Stimulated activated CD8-positive, alpha-beta memory T cell treated with anti-CD3 and anti-CD28 coated beads, Interleukin-7, amount 100 ng/mL, for 4 hours (primary cell): Measurements from ENCODE around the gene OSM.
"Not testable (repeated sequence)": the region's sequence is repeated elsewhere in the genome, so short reads cannot be mapped to it uniquely, and the experiment has no call there.

Source experiments
- DNase-seq, 2 donors: peaks; one replicate each; pipeline ENCODE4 v3.0.0-alpha.2; 2020; ENCODE audit warnings: low read depth in 2 of 2

Gene OSM

DNA sequence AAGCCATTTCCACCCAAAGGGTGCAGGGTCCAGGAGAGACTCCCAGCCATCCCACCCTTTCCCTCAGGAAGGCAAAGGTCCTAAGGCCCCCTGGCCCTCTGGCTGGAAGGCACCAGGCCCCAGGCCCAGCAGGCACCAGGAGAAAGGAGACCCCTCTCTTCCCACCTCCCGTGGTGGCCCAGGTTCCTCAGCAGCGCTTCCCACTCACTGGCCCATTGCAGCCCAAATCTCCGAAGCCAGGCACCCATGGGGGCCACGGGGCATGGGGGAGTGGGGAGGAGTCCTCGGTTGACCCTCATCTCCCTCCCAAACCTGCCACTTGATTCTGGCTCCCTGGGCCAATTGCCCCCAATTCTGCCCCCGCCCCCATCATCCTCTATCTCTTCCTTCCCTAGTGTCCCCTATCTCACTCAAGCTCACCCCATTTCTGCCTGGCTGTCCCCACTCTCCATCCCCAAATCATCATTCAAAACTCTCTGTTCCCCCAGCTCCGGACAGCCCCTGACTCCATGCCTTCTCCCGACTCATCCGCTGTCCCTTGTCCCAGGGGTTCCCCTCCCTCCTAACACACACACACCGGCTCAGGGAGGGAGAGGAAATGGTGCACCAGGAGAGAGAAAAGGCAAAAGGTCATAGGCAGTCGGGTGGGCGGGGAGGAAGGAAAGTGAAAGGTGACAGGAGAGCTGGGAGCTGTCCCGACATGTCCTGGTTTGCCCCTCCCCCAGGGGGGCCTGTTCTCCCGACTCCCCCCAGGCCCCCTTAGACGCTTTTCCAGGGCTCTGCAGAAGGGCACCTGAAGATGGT is 21.3 kb downstream of the OSM start:
- DNase-seq, result no peak

DNA sequence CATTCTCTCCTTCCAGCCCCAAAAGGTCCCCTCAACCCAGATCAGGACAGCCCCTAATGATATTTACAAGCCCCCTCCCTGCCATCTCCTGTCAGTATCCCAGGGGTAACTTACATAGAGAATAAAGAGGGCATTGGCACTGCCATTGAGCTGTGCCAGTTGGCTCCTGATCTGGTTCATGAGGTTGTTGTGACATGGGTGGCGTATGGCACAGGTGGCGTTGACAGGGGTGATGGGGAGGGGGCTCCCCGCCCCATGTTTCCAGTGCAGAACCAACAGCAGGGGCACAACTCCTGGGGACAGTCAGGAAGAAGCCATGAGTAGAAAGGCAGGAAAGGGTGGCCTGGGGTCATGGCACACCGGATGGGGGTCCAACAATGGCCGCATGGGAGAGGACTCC is 22.0 kb downstream of the OSM start:
- DNase-seq, result no peak

DNA sequence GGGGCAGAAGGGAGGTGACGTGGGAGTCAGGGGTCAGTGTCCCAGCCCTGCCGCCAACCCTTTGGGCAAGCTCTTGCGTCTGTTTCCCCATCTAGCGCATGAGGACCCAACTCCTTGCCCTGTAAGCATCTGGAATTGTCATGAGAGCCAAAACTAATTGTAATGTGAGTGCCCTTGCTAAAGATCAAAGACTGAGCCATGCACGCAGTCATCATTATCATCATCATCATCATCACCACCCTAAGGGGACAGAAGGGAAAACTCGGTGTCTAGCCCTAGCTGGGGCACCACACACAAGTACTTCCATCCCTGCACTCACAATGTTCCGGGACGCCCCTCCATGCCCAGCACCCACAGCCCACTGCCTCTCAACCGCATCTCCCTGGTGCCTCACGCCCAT is 22.6 kb downstream of the OSM start:
- DNase-seq, result no peak

DNA sequence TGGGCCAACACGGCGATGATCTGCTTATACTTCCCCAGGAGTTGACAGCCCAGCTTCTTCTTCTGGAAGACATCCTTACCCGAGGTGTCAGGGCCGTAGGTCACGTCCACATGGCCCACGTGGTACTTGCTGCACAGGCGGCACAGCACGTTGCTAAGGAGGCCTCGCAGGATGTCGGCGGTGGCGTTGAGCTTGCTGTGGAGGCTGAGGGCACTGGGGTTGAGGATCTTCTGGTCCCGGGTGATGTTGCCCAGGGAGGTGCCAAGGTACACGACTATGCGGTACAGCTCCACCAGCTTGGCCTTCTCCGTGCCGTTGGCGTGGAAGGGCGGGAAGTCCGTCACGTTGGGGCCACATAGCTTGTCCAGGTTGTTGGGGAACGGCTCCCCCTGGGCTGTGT is 23.0 kb downstream of the OSM start:
- DNase-seq, result no peak

DNA sequence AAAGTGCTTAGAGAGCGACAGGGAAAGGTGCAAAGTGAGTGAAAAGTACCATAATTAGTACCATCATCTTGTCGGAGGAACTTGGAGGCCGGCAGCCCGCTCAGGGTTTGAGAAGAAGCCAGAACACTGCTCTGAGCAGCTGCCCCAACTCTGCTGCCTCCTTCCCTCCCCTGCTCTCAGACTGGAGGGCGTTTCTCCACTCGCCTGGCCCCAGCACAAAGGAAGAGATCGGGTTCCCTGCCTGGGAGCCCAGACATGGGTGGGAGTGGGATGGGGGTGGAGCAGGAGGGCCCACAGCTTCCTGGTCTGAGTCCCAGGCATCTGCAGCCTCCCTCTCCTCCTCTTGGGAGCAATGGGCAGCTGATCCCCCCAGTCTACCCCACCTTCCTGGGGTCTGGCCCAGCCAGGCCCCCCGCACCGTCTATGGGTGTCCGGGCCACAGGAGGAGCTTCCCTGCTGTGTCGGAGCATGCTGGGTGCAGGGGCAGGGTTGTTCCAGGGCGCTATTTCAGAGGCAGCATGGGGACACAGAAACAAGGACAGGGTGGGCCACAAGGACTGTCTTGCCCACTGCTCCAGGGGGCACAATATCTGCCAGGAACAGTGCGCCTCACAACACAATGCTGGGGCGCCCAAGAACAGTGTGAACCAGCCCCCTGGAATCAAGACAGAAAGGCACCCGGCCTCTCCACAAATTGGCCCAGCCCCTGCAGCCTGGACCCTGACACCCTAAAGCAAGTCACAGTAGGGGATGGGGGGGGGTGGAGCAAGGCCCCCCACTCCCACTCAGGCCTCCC is 24.9 kb downstream of the OSM start:
- DNase-seq, result no peak

DNA sequence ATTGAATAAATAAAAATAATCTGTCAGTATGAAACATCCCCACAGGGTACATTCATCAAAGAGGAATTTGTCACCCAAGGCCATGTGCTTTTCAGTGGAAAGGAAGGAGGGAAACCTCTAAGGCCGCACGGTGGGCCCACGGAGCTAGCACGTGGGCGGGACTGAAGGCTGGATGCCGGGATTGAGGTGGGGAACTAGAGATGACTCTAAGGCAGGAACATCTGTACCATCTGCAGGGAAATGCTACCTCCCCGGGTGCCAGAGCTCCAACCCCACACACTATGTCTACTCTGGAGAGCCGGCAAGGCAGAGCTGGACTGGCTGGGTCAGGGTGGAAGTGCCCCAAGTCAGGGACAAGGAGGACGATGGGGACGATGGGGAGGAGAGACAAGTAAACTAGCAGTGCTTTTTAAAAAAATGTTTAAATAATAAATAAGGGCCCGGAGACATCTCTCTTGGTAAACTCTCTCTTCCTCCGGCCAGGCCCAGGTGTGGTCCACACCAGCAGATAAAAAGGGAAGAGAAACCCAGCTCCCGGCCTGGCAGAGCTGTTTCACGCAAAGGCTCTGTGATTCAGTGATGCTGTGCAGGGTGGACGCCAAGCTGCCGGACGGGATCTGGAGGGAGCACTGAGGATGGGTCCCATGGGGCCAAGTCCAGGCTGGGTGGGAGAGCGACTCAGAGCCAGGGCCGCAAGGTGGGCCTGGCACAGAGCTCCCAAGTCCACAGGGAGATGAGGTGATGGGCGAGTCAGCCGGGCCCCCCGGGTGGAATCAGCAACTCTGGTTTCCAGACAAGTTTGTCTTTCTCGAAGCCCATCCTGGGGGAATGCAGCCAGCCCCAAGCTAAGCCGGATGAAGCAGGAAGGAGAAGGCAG is 25.9 kb downstream of the OSM start:
- DNase-seq, result no peak

DNA sequence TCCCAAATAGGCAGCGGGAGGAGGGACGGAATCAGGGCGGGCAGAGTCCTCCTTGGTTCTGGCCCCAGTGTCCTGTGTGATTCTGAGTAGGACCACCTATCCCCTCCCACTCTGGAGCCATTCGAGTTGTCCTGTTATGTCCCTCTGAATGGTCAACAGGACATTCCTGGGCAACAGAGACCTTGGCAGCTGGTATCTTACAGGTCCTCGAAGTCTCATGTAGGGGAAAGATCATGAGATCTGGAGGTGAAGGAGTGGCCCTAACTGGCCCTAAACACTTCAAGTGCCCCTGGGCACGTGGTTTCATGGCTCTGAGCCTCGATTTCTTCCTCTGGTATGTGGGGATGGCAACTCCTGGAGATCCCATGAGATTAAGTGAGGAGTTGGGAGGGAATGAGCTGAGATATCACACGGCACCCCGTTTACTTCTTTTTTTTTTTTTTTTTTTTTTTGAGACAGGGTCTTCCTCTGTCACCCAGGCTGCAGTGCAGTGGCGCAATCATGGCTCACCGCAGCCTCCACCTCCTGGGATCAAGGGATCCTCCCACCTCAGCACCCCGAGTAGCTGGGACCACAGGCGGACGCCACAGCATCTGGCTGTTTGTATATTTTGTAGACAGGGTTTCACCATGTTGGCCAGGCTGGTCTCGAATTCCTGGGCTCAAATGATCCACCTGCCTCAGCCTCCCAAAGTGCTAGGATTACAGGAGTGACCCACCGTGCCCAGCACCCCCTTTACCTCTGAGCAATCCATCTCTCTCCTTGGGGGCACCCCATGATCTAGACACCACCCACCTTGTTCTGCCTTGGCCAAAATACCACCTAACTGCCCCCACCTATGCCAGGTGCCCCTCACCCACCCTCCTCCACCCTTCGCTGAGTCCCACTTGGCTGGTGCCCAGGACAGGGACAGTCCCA is 26.9 kb downstream of the OSM start:
- no peak for DNase-seq

DNA sequence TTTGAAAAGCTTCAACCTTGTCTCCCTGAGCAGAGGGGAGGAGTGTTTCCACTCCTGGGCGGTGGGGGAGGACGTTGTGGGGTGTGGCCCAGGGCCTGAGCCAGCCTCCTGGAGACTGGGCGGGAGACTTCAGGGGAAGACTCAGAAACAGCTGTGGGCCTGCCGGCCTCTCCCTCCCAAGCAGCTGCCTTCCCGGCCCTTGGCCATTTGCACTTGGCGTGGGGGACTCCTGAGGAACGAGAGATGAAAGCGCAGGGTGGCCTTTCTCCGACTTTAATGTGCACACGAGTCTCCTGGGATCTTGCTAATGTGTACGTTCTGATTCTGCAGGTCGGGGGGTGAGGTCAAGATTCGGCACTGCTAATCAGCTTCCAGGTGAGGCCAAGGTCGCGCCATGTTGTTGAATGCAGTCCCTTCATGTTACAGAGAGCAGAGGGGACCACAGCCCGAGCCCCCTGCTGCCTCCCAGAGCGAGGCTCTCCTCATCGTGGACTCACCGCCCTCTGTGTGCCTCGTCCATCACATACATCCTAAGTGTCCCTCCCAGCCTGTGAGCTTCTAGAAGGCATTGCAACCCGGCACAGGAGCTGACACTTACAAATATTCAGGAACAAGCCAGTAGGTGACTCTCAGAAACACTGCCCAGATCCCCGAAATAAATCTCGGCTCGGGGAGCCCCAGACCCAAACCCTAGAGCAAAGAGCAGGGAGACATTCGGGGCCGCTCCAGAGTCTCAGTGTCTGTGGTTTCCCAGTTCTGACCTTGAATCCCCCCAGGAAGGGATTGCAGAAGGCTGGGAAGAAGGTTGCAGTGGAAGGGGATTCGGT is 27.8 kb downstream of the OSM start:
- DNase-seq, result no peak

DNA sequence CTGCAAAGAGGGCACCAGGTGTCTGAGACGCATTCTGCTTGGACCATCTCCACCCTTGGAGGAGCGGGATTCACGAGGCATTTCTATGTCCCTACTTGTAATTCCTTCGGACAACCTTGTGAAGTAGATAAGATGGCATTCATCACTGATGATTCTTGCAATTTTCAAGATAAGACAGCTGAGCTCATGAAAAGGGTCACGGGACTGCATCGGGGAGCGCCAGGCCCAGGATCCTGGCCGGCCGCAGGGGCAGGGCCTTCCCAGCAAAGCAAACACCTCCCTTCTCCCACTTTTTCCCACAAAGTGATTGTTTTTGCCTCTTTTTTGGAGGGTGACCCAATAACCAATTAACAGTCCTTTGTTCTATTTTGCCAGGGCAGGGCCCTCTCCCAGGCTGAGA is 28.5 kb downstream of the OSM start:
- DNase-seq, result no peak

DNA sequence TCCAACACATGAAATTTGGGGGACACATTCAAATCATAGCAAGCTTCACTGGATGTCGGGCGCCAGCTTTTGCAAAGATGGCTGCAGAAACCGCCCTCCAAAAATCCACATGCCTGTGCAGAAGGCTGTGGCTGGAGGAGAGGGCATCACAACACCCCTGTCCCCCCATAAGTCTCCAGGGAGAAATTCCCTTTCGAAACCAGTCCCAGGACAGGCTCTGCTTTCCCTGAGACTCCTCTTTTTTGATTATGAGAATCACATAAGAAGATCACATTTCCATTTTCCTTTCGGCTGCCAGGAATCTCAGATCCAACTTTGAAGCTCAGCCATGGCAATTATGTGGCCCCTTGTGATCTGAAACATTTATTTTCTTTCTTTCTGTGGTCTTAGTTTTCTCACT is 29.8 kb downstream of the OSM start:
- no peak for DNase-seq

DNA sequence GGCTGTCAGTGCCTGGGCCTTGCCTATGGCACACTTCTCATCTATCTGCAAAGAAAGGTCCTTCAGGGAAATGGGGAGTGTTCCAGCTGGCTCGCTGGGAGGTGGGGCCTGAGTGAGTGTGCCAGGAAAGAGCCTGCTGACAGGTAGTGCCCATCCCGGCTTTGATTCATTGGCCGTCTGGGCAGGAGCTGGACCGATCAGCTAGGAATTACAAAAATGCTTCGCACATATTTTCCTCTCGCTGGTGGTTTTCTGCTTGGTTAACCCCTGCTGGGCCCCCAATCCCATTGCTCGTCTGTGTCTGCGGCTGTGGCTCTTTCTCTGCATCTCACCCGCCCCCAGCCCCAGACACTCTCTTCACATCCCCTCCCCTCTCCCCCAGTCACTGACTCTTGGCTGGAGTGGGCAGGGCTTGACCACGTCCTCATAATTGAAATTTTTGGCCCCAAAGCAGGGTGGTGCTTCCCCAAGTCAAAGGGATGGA is 30.9 kb downstream of the OSM start:
- DNase-seq, result no peak

DNA sequence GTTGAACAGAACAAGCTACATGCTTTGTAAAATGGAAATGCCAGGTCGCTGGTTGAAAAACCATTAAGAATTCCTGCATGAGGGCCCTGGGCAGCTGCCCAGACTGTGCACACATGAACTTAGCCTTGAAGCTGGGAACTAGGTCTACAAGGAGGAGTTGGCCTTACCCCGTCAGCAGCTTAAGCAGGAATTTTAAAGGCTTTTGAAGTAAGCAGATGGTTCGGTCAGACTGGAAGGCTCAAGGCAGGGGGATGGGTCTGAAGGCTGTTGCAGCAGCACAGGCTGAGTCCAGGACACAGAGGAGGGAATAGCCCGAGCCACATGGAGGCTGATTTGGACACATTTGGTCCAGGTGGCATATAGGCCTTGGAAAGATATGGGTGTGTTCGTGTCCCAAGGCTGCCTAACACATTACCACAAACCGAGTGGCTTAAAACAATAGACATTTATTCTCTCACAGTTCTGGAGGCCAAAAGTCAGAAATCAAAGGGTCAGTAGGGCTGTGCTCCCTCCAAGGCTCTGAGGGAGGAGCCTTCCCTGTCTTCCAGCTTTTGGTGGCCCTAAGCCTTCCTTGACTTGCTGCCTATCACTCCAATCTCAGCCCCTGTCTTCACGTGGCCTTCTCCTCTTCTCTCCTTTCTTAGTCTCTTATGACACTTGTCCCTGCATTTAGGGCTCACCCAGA is 31.7 kb downstream of the OSM start:
- no peak for DNase-seq

DNA sequence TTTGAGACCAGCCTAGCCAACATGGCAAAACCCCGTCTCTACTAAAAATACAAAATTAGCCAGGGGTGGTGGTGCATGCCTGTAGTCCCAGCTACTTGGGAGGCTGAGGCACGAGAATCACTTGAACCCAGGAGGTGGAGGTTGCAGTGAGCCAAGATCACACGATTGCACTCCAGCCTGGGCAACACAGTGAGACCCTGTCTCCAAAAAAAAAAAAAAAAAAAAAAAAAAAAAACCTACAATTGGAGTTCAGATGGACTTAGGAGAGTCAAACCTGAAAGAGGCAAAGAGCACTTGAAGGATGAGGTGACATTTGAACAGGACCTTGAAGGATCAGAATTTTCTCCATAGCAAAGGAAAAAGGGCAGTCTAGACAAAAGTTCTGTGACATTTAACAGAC is 32.3 kb downstream of the OSM start:
- not testable (repeated sequence) for DNase-seq

DNA sequence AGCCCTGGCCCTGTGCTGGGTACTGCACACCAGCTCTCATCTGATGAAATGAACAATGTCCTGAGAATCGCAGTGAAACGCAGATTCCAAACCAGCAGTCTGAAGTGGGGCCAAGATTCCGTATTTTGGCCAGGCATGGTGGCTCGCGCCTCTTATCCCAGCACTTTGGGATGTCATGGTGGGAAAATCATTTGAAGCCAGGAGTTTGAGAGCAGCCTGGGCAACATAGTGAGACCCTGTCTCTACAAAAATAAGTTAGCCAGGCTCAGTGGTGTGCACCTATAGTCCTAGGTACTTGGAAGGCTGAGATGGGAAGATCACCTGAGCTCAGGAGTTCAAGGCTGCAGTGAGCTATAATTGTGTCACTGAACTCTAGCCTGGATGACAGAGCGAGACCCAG is 33.1 kb downstream of the OSM start:
- DNase-seq, result no peak

DNA sequence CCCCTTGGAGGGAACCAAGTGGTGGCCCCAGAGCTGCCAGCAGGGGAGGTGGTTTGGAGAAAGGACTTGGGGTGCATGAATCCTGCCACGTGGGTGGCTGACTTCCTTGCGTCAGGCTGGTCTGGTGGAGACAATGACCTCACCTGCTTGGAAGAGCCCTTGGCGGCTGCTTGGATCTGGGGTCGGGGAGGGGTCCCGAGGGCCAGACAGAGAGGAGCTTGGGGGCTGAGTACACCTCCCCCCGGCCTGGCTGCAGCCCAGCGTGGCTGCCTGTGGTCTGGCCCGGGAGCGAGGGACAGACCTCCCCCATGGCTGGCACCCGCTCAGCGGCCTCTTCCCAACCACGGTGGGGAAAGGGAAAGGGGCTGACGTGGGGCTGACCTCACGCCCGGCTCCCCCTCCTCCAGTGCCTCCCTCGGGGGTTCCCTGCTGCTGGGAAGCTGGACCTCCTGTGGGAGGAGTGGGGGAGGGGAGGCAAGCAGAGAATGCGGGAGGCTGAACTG is 33.9 kb downstream of the OSM start:
- no peak for DNase-seq

DNA sequence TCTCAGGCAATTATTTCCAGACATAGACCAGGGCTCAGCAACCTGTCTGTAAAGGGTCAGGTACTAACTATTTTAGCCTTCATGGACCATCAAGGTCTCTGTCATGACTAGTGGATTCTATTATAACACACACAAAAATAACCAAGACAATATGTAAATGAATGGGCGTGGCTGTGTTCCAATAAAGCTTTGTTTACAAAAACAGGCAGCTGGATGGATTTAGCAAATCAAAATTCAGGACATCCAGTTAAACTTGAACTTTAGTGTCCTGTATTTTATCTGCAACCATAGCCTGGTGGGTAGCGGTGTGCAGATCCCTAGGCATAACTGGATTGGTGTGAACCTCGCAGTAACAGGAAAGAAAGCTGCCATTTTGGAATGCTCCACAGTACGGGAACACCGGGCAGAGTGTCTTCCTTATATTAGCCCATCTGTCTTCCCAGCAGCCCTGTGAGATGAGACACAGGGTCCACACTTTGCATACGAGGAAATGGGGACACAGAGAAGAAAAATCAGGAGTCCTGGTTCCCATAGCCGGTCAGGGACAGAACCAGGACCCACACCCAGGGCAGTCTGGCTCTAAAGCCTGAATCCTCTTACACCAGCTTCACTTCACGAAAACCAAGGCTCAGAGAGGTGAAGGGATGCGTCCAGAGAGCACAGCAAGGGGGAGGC is 35.7 kb downstream of the OSM start:
- no peak for DNase-seq

DNA sequence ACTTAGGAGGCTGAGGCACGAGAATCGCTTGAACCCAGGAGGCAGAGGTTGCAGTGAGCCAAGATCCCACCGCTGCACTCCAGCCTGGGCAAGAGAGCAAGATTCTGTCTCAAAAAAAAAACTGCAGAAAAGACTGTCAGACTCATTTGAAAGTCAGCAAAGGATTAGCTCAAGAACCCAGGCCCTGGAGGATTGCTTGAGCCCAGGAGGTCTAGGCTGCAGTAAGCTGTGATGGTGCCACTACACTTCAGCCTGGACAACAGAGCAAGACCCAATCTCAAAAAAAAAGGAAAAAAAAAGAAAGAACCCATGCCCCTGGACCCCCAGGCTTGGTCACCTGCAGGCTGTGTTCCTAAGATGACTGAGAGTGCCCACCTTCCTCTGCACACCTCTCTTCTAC is 36.3 kb downstream of the OSM start:
- DNase-seq, result no peak

DNA sequence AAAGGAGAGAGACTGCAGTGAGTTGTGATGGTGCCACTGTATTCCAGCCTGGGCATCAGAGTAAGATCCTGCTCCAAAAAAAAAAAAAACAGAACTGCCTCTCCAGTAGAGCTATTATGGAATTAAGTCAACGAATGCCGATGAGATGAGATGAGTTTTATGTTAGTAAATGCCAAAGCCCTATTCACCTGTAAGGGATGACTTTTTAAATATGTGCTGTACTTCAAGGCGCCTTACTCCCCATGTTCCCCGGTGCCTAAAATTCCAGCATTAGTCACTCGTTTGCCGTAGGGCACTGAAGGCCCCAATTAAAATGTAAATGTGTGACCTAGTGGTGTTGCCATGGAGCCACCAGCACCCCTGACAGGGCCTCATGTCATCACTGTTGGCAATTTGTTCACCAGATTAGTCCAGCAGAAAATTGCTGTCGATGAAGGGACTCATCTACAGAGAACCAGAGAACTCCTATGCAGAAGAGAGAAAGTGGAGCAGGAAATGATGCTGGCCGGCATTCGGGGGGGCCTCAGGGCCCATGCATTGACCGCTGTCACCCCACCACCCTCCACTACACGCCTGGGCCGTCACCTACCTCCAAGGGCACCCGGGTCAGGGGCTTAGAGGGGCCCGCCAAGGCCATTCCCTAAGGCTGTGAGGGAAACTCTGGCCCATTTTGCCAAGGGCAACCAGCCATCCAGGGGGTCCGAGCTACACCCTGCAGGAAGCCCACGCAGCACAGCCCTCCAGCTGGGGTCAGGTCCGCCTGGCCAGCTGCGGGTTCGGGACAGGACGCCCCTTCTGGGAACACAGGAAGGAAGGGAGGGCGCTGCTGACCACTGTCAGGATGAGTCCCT is 37.9 kb downstream of the OSM start:
- DNase-seq, result no peak
